Gastroesophageal sphincter (tissue), 3 donors: ENCODE results near the gene SEMA7A.

Experiments
- CTCF ChIP-seq, 4 experiments: fragments of 200-600 bp in 2 of 4; fragments of 450-650 bp in 2 of 4; sonication (generic) in 1 of 4; IDR thresholded peaks; one replicate each; pipeline ENCODE4 v1.5.1; 2017 to 2019; ENCODE audit warnings: antibody characterized with exemption in 4 of 4, mild to moderate bottlenecking in 2 of 4, moderate library complexity in 2 of 4
- POLR2A ChIP-seq, 2 donors: fragments of 450-650 bp; IDR thresholded peaks; one replicate each; pipeline ENCODE4 v1.6.1; 2017; ENCODE audit warnings: antibody characterized with exemption in 2 of 2, mild to moderate bottlenecking in 2 of 2, moderate library complexity in 1 of 2

- no peak for TF ChIP-seq CTCF (IDR thresholded peaks at IDR 0.05)
- TF ChIP-seq POLR2A (IDR thresholded peaks at IDR 0.05), result no peak
These were observed 21.6 kb downstream of the SEMA7A start for GRCh38 chr15:74412159-74412558.
